OCI-LY7 (cell line): Measurements from ENCODE around the gene GALC.

ENCODE experiments used
- CTCF ChIP-seq: fragments of 200-600 bp; sonication (generic); conservative IDR thresholded peaks from 2 replicates; pipeline ENCODE4 v1.5.1; 2014; ENCODE audit warnings: mild to moderate bottlenecking, antibody characterized with exemption, low read length, moderate library complexity, mixed read lengths
- EZH2phosphoT487 ChIP-seq: fragments of 200-600 bp; sonication (generic); IDR thresholded peaks from 2 replicates; pipeline ENCODE4 v1.6.1; 2018; ENCODE audit warnings: low read depth, borderline replicate concordance, mild to moderate bottlenecking, mixed run types, antibody characterized with exemption, low read length, moderate library complexity, mixed read lengths

- TF ChIP-seq CTCF (peak; percentile 82), EZH2phosphoT487 (no peak)
These were observed 104.6 kb downstream of the GALC start for GRCh38 chr14:87888136-87888999.
